GM12865 (cell line): Measurements from ENCODE around the gene ANXA4.

Experiments used
- DNase-seq: peaks from one replicate; pipeline ENCODE4 v3.0.0; 2010; ENCODE audit warnings: low read depth
- H3K4me3 ChIP-seq: 2 replicates; pipeline ENCODE4 v1.5.1; 2011; ENCODE audit warnings: mild to moderate bottlenecking, low read depth, low read length, control low read depth
- CTCF ChIP-seq: IDR thresholded peaks from 2 replicates; pipeline ENCODE4 v1.5.1; 2011; ENCODE audit warnings: low read length, control low read depth, low read depth, inconsistent platforms; ENCODE audit not compliant: insufficient read depth; ENCODE audit errors: missing control alignments

ANXA4 gene

GRCh38 chr2:69831354-69831905 is 89.5 kb downstream of the ANXA4 start:
- DNase-seq, result no peak
- no peak overlapping the region for H3K4me3 ChIP-seq
- TF ChIP-seq CTCF, result no peak

- no peak overlapping the region for H3K4me3 ChIP-seq
- TF ChIP-seq CTCF, result no peak
These were observed 91.8 kb downstream of the ANXA4 start for GRCh38 chr2:69833752-69834151.

GRCh38 chr2:69835666-69836065 is 93.7 kb downstream of the ANXA4 start:
- H3K4me3 ChIP-seq, result no peak overlapping the region
- DNase-seq, result no peak
- no peak for TF ChIP-seq CTCF

More at GRCh38 chr2:69833752-69834151, 91.8 kb downstream of the ANXA4 start:
- no peak for DNase-seq

GRCh38 chr2:69836316-69836715 is 94.4 kb downstream of the ANXA4 start:
- no peak for DNase-seq
- no peak overlapping the region for H3K4me3 ChIP-seq
- no peak for TF ChIP-seq CTCF

GRCh38 chr2:69837533-69837932 is 95.6 kb downstream of the ANXA4 start:
- TF ChIP-seq CTCF, result no peak
- peak; percentile 14 for DNase-seq
- no peak overlapping the region for H3K4me3 ChIP-seq

- DNase-seq, result no peak
- no peak overlapping the region for H3K4me3 ChIP-seq
- TF ChIP-seq CTCF, result no peak
These were observed 102.1 kb downstream of the ANXA4 start for GRCh38 chr2:69843993-69844392.

GRCh38 chr2:69844560-69844959 is 102.6 kb downstream of the ANXA4 start:
- no peak overlapping the region for H3K4me3 ChIP-seq
- DNase-seq, result no peak
- no peak for TF ChIP-seq CTCF
